HS-27A (cell line): ENCODE measurements around the gene SLC18B1.

Experiments used
- DNase-seq: peaks from one replicate; pipeline ENCODE4 v3.0.0-alpha.2; 2012; ENCODE audit warnings: low read depth, missing footprints

Gene SLC18B1

GRCh38 chr6:132741281-132741680, 57.2 kb downstream of the SLC18B1 start:
- no peak for DNase-seq

DNA sequence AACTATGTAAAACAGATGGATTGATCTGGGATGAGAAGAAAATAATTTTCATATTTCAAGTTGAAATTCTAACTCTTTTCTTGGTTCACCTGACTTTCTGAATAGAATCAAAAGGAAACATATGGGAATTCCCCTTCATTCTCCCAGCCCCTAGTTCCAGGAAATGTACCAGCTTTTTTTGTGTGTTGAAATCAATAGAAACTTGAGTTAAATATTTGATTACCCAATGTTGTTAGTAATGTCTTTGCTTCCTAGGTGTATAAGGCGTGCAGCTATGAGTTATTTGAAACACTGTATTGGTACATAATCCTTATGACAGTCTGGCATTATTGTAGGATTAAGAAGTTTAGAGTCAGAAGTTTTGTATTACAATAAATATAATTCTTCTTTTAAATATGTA, 62.2 kb downstream of the SLC18B1 start:
- DNase-seq, result no peak

DNA sequence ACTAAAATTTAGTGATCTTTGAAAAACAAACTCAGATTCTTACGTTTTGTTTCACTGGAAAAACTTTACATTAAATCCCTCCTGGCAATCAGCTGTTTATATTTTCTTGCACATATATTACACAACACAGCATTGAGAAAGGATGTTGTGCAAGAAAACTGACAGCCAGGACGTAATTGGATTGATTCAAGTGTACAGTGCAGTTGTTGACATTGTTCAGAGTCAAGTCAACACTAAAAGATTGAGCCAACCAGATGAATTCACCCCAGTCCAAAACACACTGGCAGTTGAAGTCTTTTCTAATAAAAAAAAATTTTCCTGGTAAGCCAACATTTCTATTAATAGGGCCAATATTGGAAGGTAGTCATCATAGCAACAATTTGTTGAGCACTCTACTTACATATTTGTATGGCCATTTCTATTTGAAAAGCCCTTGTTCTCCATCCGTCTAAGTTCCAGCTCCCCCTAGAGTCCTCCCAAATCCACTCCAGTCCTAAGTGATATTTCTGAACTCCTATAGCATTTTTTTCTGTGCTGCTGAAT, 63.7 kb downstream of the SLC18B1 start:
- no peak for DNase-seq

DNA sequence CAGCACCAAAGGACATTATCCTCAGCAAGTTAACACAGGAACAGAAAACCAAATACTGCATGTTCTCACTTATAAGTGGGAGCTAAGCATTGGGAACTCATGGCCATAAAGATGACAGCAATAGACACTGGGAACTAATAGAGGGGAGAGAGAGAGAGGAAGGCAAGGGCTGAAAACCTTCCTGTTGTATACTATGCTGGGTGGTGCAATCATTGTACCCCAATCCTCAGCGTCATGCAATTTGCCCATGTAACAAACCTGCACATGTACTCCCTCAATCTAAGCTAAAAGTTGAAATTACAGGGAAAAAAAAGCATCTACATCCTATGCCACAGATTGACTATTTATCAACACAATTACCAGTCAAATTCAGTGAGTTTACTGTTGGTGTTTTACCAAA, 64.6 kb downstream of the SLC18B1 start:
- no peak for DNase-seq

GRCh38 chr6:132733283-132733682, 65.2 kb downstream of the SLC18B1 start:
- no peak for DNase-seq

DNA sequence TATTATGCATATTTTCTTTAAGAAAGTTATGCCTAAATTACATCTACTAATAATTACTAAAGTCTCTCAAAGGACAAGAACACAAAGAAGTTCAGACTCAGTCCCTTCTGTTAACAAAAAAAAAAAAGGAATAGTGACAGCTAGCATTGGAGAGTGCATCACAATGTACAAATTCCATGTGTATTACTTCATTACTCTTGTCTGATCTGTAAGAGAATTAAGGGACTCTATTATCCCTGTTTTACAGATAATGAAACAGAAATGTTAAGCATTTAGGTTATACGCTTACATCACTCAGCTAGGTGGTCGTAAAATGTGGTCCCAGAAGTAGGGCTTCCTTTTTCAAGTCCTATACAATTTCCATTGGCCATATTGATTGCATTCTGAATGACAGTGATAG, 67.4 kb downstream of the SLC18B1 start:
- DNase-seq, result no peak

GRCh38 chr6:132730560-132730959, 67.9 kb downstream of the SLC18B1 start:
- no peak for DNase-seq

DNA sequence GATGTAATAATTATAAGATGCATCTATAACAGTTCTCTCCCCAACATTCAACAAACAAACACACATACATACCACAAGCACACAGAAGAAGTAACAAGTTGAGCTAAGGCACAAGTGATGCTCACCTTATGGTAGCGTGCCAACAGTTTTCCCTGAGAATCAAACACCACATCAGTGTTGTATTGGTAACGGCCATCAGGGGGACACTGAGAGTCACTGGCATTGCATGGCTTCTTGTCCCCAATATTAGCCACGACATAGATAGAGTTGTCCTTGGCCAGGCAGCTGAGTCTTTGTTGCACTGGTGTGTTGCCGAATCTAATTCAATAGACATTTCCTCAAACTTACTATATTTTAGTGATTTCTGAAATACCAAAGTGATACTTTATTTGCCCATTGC, 69.8 kb downstream of the SLC18B1 start:
- DNase-seq, result no peak

- DNase-seq, result no peak
These were observed 71.8 kb downstream of the SLC18B1 start for GRCh38 chr6:132726608-132726975.

DNA sequence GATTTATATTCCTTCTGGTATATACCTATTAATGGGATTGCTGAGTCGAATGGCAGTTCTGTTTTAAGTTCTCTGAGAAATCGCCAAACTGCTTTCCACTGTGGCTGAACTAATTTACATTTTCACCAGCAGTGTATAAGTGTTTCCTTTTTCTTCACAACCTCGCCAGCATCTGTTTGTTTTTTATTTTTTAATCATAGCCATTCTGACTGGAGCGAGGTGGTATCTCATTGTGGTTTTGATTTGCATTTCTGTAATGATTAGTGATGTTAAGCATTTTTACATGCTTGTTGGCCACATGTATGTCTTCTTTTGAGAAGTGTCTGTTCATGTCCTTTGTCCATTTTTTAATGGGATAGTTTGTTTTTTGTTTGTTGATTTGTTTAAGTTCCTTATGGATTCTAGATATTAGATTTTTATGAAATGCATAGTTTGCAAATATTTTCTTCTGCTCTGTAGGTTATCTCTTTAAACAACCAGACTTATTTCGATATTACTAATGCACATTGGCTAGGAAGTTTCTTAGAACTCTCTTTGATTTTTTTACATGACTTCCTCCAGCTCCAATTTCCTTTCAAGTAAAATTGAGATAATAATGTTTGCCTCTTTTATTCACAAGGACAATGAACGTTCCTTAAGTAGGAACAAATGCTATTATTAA, 72.4 kb downstream of the SLC18B1 start:
- DNase-seq, result no peak

DNA sequence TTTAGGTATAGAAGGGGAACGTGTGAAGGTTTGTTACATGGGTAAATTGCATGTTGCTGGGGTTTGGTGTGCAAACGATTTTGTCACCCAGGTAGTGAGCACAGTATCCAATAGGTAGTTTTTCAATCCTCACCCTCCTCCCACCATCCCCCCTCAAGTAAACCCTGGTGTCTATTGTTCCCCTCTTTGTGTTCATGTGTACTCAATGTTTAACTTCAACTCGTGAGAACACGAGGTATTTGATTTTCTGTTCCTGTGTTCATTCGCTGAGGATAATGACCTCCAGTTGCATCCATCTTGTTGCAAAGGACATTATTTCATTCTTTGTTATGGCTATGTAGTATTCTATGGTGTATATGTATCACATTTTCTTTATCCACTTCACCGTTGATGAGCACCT, 73.0 kb downstream of the SLC18B1 start:
- DNase-seq, result no peak

DNA sequence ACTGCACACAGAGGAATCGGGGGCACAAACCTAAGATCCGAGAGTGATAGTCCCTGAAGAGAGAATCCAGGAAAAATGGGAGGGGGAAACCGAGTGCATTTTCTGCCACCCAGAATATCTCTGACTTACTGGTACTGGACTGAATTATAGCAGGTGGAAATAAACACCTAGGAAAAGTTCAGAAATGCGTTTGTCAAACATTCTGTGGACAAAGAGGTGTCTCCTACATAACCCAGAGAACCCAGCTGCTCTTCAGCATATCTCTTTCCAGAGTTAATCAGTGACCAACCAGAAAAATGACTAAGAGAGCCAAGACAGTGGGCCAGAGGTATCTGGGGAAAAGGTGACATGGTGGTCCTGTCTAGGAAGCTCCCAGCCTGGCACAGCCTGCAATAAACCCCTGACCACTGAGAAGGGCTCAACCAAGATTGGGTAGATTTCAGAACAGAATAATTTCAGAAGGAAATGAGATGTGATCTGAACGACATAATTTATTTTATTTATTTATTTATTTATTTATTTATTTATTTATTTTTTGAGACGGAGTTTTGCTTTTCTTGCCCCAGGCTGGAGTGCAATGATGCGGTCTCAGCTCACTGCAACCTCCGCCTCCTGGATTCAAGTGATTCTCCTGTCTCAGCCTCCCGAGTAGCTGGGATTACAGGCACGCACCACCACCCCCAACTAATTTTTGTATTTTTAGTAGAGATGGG, 78.5 kb downstream of the SLC18B1 start:
- DNase-seq, result no peak
